HG03342 (cell line): ENCODE results near the gene CCAR1.
"Not testable (repeated sequence)": the region's sequence is repeated elsewhere in the genome, so short reads cannot be mapped to it uniquely, and the experiment has no call there.

Experiments used
- ATAC-seq: cut with Tn5 transposase; IDR thresholded peaks from one replicate; pipeline ENCODE4 v1.9.1; 2021; ENCODE audit warnings: mild to moderate bottlenecking, moderate library complexity; ENCODE audit not compliant: unreplicated experiment

Gene CCAR1

GRCh38 chr10:68759223-68759863 is 38.3 kb downstream of the CCAR1 start:
- ATAC-seq = no peak

- ATAC-seq = no peak
Measured at GRCh38 chr10:68759967-68760366, 38.9 kb downstream of the CCAR1 start.

GRCh38 chr10:68767407-68767806 is 46.4 kb downstream of the CCAR1 start:
- ATAC-seq = not testable (repeated sequence)

GRCh38 chr10:68781613-68782574 is 60.9 kb downstream of the CCAR1 start:
- ATAC-seq = no peak

- ATAC-seq = no peak
Measured at GRCh38 chr10:68784476-68784875, 63.4 kb downstream of the CCAR1 start.

GRCh38 chr10:68787813-68788212 is 66.8 kb downstream of the CCAR1 start:
- ATAC-seq = no peak

GRCh38 chr10:68790476-68790875 is 69.4 kb downstream of the CCAR1 start:
- ATAC-seq = no peak

GRCh38 chr10:68792115-68792514 is 71.1 kb downstream of the CCAR1 start:
- no peak for ATAC-seq

- ATAC-seq = no peak
Measured at GRCh38 chr10:68795886-68796532, 75.0 kb downstream of the CCAR1 start.

- no peak for ATAC-seq
Measured at GRCh38 chr10:68796605-68797004, 75.6 kb downstream of the CCAR1 start.

GRCh38 chr10:68800211-68800610 is 79.2 kb downstream of the CCAR1 start:
- no peak for ATAC-seq

GRCh38 chr10:68804692-68805091 is 83.7 kb downstream of the CCAR1 start:
- ATAC-seq = no peak

GRCh38 chr10:68810830-68811229 is 89.8 kb downstream of the CCAR1 start:
- not testable (repeated sequence) for ATAC-seq

GRCh38 chr10:68811314-68812009 is 90.4 kb downstream of the CCAR1 start:
- ATAC-seq = no peak

- no peak for ATAC-seq
Measured at GRCh38 chr10:68812420-68812819, 91.4 kb downstream of the CCAR1 start.

GRCh38 chr10:68813559-68813958 is 92.5 kb downstream of the CCAR1 start:
- no peak for ATAC-seq

- no peak for ATAC-seq
Measured at GRCh38 chr10:68816796-68817412, 95.9 kb downstream of the CCAR1 start.

GRCh38 chr10:68820359-68820758 is 99.3 kb downstream of the CCAR1 start:
- ATAC-seq = not testable (repeated sequence)

GRCh38 chr10:68822626-68823025 is 101.6 kb downstream of the CCAR1 start:
- ATAC-seq = not testable (repeated sequence)

- peak; percentile 59 for ATAC-seq
Measured at GRCh38 chr10:68826764-68827591, 105.9 kb downstream of the CCAR1 start, which contains the start of gene STOX1. TSS of gene STOX1 (plus strand) at chr10:68827531. CDS start at chr10:68827624, 93 bp downstream.
